OCI-LY3 (cell line): ENCODE results near the gene DNPEP.

ENCODE experiments used
- H2AFZ ChIP-seq: fragments of 200-600, 300-600 bp; shearing (Covaris generic); 2 replicates; pipeline ENCODE4 v1.6.0; 2014; ENCODE audit warnings: antibody characterized with exemption, low read depth, low read length
- H3K27ac ChIP-seq: fragments of 200-600, 300-600 bp; sonication (generic); 2 replicates; pipeline ENCODE4 v1.5.1; 2014; ENCODE audit warnings: mild to moderate bottlenecking, low read length, moderate library complexity, mixed read lengths
- H3K27me3 ChIP-seq: fragments of 200-600, 300-600 bp; sonication (generic); 2 replicates; pipeline ENCODE4 v1.6.1; 2014; ENCODE audit warnings: low read depth, low read length, mixed read lengths
- H3K36me3 ChIP-seq: fragments of 200-600, 300-600 bp; sonication (generic); replicated peaks from 2 replicates; pipeline ENCODE3; 2014; ENCODE audit warnings: low read depth, low read length, mixed read lengths
- H3K4me1 ChIP-seq: fragments of 300-600, 200-600 bp; sonication (generic); 2 replicates; pipeline ENCODE4 v1.6.1; 2014; ENCODE audit warnings: low read length, mixed read lengths
- H3K4me2 ChIP-seq: fragments of 200-600, 300-600 bp; sonication (generic); 2 replicates; pipeline ENCODE4 v1.6.1; 2014; ENCODE audit warnings: low read length, mixed read lengths
- H3K4me3 ChIP-seq: fragments of 300-600, 200-600 bp; sonication (generic); 2 replicates; pipeline ENCODE4 v1.5.1; 2014; ENCODE audit warnings: antibody characterized with exemption, mild to moderate bottlenecking, low read length, moderate library complexity
- H3K79me2 ChIP-seq: fragments of 300-600, 200-600 bp; shearing (Covaris generic); 2 replicates; pipeline ENCODE4 v1.6.1; 2014; ENCODE audit warnings: mild to moderate bottlenecking, low read length, mixed read lengths
- H3K9ac ChIP-seq: fragments of 300-600, 200-600 bp; shearing (Covaris generic); 2 replicates; pipeline ENCODE4 v1.6.0; 2014; ENCODE audit warnings: mild to moderate bottlenecking, low read length, moderate library complexity
- H3K9me3 ChIP-seq: fragments of 200-600, 300-600 bp; shearing (Covaris generic); 2 replicates; pipeline ENCODE4 v1.6.1; 2014; ENCODE audit warnings: low read length, mixed read lengths; ENCODE audit not compliant: insufficient read depth
- H4K20me1 ChIP-seq: fragments of 200-600, 300-600 bp; sonication (generic); 2 replicates; pipeline ENCODE4 v1.6.1; 2016; ENCODE audit warnings: low read length, mixed read lengths; ENCODE audit not compliant: insufficient read depth
- CTCF ChIP-seq: fragments of 200-600, 300-600 bp; sonication (generic); IDR thresholded peaks from 2 replicates; pipeline ENCODE4 v1.5.1; 2014; ENCODE audit warnings: antibody characterized with exemption, low read length, low read depth
- EZH2phosphoT487 ChIP-seq: fragments of 200-600 bp; shearing (Covaris generic); IDR thresholded peaks from 2 replicates; pipeline ENCODE4 v1.6.1; 2018; ENCODE audit warnings: antibody characterized with exemption, mixed run types, low read depth

The DNPEP gene

GRCh38 chr2:219332542-219332941, 55.2 kb downstream of the DNPEP start, which contains the start of gene RESP18:
TSS of gene RESP18 (minus strand) at chr2:219332744.
- H4K20me1 ChIP-seq = no peaks in the 10 kb centered on the region

GRCh38 chr2:219331560-219332213, 56.0 kb downstream of the DNPEP start:
- H3K9me3 ChIP-seq = no peaks in the 10 kb centered on the region; the same call in 1 of the 2 replicates
- no peaks in the 10 kb centered on the region for H4K20me1 ChIP-seq
- H3K4me3 ChIP-seq = no peak overlapping the region
- no peak overlapping the region for H3K9ac ChIP-seq
- H3K36me3 ChIP-seq = no peaks in the 10 kb centered on the region
- H3K27me3 ChIP-seq = no peaks in the 10 kb centered on the region
- no peaks in the 10 kb centered on the region for H3K79me2 ChIP-seq
- no peak overlapping the region for H3K4me2 ChIP-seq
- H3K4me1 ChIP-seq = peaks cover 3% of the 10 kb centered on the region; the same call in 1 of the 2 replicates
- TF ChIP-seq EZH2phosphoT487 = no peak
- no peak for TF ChIP-seq CTCF
- no peak overlapping the region for H3K27ac ChIP-seq
- H2AFZ ChIP-seq = no peak overlapping the region

More at GRCh38 chr2:219332542-219332941, 55.2 kb downstream of the DNPEP start, which contains the start of gene RESP18:
- H3K36me3 ChIP-seq = no peaks in the 10 kb centered on the region
- no peaks in the 10 kb centered on the region for H3K27me3 ChIP-seq
- H3K4me1 ChIP-seq = peaks cover 4% of the 10 kb centered on the region; the same call in 1 of the 2 replicates
- H3K27ac ChIP-seq = no peak within 1 kb of the TSS
- no peak within 1 kb of the TSS for H2AFZ ChIP-seq
- no peaks in the 10 kb centered on the region; the same call in 1 of the 2 replicates for H3K9me3 ChIP-seq
- no peak within 1 kb of the TSS for H3K9ac ChIP-seq
- no peak within 1 kb of the TSS for H3K4me2 ChIP-seq
- H3K79me2 ChIP-seq = no peaks in the 10 kb centered on the region
- no peak within 1 kb of the TSS for H3K4me3 ChIP-seq
- TF ChIP-seq EZH2phosphoT487 = no peak
- TF ChIP-seq CTCF = no peak

GRCh38 chr2:219327719-219328118, 60.0 kb downstream of the DNPEP start:
- H3K4me1 ChIP-seq = peaks cover 5% of the 10 kb centered on the region; the same call in 1 of the 2 replicates
- H3K4me2 ChIP-seq = no peak overlapping the region
- H4K20me1 ChIP-seq = no peaks in the 10 kb centered on the region
- H3K9ac ChIP-seq = no peak overlapping the region
- peaks cover 8% of the 10 kb centered on the region for H3K27me3 ChIP-seq
- no peaks in the 10 kb centered on the region for H3K9me3 ChIP-seq
- no peaks in the 10 kb centered on the region for H3K36me3 ChIP-seq
- H3K27ac ChIP-seq = no peak overlapping the region
- no peak overlapping the region for H2AFZ ChIP-seq
- H3K79me2 ChIP-seq = no peaks in the 10 kb centered on the region
- TF ChIP-seq CTCF (no peak), EZH2phosphoT487 (no peak)
- no peak overlapping the region for H3K4me3 ChIP-seq

GRCh38 chr2:219325657-219326315, 61.9 kb downstream of the DNPEP start:
- no peak overlapping the region for H3K9ac ChIP-seq
- H3K4me1 ChIP-seq = peaks cover 8% of the 10 kb centered on the region
- no peaks in the 10 kb centered on the region for H3K36me3 ChIP-seq
- no peak overlapping the region for H3K4me3 ChIP-seq
- peaks cover 18% of the 10 kb centered on the region for H3K27me3 ChIP-seq
- TF ChIP-seq CTCF (no peak), EZH2phosphoT487 (no peak)
- no peak overlapping the region for H3K4me2 ChIP-seq
- no peak overlapping the region for H2AFZ ChIP-seq
- H4K20me1 ChIP-seq = no peaks in the 10 kb centered on the region
- no peaks in the 10 kb centered on the region for H3K79me2 ChIP-seq
- H3K27ac ChIP-seq = no peak overlapping the region
- no peaks in the 10 kb centered on the region for H3K9me3 ChIP-seq
